GM19452 (cell line): ENCODE results near the gene EFHB.
A peak's percentile ranks its signal among the peaks of the same experiment; 100 is the strongest.
"Not testable (repeated sequence)": the region's sequence is repeated elsewhere in the genome, so short reads cannot be mapped to it uniquely, and the experiment has no call there.

Experiments used
- ATAC-seq: cut with Tn5 transposase; IDR thresholded peaks from one replicate; pipeline ENCODE4 v1.9.1; 2021; ENCODE audit not compliant: unreplicated experiment

EFHB gene, protein sequence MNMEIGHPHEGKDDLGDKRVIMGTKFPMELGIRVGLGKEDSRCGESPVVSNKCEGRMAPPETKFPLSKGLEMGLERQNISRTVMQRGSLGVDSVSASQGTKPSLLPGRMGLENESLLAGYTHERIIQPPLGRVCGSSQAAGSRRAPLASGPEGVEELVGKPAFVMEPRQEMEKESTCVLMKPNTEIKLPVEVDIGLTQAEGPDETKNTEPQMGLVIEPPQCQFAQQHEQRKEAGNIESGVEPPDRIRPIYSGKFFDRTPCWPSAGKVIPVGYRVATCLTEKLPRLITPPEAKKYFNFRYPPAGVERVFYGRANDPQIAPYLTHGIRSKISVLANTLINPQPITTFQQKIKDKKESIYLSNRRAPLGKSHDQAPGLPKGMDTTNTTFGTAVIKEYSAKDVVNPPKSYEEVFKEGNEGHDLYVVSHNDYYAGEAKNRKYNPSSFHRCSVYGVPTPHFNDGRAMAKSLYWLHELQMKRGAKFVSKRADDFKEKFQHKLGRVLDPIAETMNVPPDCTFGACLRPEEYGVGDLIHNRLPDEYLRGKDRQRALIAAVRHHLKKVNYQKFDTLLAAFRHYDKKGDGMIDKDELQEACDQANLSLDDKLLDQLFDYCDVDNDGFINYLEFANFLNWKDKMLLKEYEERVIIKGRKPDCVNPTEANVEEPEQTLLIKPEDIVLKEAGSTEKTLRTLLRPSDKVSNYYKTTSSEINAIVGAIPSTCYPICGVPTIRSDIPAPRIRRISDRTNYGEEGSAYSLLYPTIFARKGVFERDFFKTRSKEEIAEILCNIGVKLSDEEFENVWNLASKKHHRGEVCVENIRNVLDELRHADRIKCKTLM

GRCh38 chr3:19934098-19934566 lies at the start of gene EFHB:
TSS of gene EFHB (minus strand) at chr3:19934217. CDS start at chr3:19934018, 199 bp downstream.
- no peak for ATAC-seq

- no peak for ATAC-seq
Measured at GRCh38 chr3:19972054-19972453, 38.0 kb upstream of the EFHB start.

GRCh38 chr3:19970327-19970726 lies 36.3 kb upstream of the EFHB start:
- ATAC-seq: no peak

- ATAC-seq: no peak
Measured at GRCh38 chr3:19967812-19968211, 33.8 kb upstream of the EFHB start.

DNA sequence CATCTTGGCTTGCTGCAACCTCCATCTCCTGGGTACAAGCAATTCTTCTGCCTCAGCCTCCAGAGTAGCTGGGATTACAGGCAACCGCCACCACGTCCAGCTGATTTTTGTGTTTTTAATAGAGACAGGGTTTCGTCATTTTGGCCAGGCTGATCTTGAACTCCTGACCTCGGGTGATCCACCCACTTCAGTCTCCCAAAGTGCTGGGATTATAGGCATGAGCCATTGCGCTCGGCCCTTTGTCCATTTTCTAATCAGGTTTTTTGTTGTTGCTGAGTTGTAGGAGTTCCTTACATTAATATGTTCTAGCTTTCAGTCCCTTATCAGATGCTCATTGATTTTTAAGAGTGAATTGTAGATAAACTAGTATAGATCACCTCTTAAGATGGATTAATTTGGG lies 33.2 kb upstream of the EFHB start:
- no peak for ATAC-seq

GRCh38 chr3:19961960-19962359 lies 27.9 kb upstream of the EFHB start:
- ATAC-seq: no peak

GRCh38 chr3:19960696-19961095 lies 26.7 kb upstream of the EFHB start:
- ATAC-seq: no peak

DNA sequence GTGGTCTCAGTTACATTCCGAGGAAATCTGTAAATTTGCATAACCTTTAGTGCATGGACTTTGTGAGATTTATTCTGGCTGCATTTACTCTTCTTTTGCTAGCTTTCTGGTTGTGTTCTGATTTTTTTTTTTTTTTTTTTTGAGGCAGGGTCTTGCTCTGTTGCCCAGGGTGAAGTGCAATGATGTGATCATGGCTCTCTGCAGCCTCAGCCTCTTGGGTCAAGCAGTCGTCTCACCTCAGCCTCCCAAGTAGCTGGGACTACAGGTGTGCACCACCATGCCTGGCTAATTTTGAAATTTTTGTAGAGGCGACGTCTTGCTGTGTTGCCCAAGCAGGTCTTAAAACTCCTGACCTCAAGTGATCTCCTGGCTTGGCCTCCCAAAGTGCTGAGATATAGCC lies 25.5 kb upstream of the EFHB start:
- ATAC-seq: no peak

DNA sequence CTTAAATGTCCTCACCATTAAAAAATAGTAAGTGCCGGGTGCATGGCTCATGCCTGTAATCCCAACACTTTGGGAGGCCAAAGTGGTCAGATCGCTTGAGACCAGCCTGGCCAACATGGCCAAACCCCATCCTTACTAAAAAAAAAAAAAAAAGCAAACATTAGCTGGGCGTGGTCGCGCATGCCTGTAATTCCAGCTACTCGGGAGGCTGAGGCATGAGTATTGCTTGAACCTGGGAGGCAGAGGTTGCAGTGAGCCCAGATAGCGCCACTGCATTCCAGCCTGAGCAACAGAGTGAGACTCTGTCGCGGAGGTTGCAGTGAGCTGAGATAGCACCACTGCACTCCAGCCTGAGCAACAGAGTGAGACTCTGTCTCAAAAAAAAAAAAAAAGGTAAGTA lies 23.3 kb upstream of the EFHB start:
- ATAC-seq: not testable (repeated sequence)

DNA sequence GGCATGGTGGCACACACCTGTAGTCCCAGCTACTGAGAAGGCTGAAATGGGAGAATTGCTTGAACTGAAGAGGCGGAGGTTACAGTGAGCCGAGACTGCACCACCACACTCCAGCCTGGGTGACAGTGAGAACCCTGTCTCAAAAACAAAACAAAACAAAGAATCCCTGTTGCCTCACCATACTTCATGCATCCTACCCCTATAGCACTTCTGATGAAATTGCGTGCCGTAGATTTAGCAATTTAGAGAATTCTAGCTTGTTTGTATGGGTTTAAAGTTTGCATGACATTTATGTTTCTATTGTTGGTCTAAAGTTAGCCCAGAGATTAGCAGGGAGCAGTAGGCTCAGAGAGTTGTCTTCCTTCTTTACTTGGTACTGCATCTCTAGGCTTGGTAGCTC lies 20.7 kb upstream of the EFHB start:
- ATAC-seq: no peak

- ATAC-seq: no peak
Measured at GRCh38 chr3:19950316-19950715, 16.3 kb upstream of the EFHB start.

DNA sequence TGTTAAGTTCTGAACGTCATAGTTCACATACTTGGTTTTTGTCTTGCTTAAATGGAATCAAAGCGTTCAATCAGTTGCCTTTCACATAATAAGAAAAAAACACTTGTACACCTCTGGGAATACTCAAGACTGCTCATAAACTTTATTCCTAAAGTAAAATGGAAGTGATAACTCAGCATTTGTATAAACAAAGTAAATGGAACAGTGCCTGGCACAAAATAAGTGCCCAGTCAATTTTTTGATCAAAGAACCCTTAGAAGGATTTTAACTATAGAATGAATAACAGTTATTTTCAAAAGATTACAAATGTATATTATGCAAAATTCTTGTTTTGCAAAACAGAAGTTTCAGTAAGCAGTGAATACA lies 14.2 kb upstream of the EFHB start:
- ATAC-seq: no peak

GRCh38 chr3:19947549-19948225 lies 13.7 kb upstream of the EFHB start:
- ATAC-seq: peak; percentile 11

DNA sequence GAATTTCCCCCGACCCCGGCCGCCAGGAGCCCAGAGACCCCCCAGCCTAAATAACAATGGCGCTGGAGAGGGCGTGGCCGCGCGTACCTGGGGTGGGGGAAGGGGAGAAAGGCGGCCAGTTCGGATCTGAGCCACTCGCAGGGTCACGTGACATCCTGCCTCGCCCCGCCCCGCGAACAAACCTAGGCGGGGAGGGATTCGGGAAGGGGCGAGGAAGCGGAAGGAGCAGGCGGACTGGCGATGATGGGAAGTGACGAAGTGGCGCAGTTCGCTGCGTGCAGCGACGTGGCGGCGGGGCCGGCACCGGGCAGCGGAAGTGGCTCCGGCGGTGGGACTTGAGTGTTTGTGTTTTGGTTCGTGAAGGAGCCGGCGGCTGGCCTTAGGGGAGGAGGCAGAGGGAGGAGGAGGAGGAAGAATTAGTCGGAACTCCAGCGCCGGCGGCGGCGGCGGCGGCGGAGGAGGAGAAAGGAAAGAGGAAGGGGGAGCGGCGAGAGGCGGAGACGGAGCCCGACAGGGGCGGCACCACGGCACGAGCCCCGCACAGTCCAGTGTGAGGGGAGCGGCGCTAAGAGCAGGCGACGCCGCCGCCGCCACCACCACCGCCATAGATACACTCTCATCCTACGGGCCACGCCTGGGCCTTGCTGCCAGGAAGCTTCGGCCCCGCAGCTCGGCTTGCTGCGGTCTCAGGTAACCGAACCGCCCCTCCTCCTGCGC lies 13.0 kb upstream of the EFHB start, which contains the start of gene RAB5A:
TSS of gene RAB5A (plus strand) at position 266 of the 717 bp plus-strand sequence. CDS start 3,802 bp downstream, outside the sequence.
- peak; percentile 94 for ATAC-seq

DNA sequence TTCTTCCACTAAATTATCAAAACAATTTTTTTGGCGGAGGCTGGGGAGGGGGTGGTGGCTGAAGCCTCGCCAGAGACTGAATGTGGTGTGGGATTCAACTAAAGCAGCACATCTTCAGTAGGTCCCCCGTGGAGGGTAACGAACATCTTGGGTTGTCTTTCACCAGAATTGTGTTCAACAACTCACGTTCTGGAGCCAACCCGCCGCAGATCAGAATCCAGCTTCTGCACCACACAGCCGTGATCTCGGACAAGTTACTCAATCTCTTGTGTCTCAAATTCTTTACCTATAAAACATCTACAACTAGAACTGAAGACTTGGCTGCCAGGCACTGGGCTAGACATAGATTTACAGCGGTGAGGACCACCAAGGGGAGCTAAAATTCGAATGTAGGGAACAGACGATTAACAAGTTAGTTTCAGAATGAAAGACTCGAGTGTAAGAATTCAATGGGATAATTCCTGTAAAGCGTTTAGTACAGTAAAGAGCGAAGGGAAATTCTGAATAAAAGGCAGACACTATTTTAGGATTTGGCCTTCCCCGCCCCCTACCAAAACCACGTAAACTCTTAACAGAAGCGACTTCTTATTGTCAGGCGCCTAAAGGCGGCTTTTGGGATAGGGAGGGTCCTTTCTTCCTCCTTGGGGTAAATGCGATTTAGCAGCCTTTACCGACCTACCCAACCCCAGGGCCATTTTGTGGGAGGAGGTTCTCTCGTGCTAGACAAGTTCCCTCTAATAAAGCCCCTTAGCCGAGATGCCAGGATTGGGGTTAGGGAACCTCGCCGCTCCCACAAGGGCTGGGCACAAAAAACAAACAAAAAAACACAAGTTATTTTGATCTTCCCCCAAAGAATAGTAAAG lies 12.2 kb upstream of the EFHB start:
- ATAC-seq: peak; percentile 5

DNA sequence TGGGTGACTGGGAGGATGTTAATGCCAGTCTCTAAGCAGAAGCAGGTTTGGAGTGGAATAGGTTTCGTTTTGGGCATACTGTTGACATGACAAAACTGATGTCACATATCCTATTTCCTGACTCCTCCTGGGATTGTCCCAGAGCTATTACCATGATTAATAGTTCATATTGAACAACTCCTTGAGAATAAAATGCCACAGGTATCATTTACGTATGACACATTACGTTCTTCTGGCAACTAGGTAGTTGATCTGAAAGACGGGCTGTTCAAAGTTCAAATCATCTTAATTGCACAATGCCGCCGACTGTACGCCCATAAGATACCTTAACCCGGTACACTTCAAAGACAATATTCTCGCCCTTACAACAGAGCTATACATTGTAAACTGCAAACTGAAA lies 11.5 kb upstream of the EFHB start:
- no peak for ATAC-seq

- ATAC-seq: no peak
Measured at GRCh38 chr3:19940643-19941042, 6.6 kb upstream of the EFHB start.

DNA sequence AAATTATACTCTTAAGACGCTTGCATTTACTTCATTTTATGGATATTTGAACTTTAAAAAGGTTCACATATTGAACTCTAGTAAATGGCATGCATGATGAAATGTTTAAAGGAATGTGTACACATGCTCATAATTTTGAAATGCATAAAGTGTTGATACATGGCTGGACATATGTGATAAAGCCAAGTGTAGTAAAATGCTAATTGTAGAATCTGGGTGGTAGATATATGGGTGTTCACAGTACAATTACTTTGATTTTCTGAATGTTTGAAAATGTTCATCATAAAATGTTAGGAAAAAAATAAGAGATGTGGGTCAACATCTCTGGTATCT lies 4.2 kb upstream of the EFHB start:
- ATAC-seq: no peak

DNA sequence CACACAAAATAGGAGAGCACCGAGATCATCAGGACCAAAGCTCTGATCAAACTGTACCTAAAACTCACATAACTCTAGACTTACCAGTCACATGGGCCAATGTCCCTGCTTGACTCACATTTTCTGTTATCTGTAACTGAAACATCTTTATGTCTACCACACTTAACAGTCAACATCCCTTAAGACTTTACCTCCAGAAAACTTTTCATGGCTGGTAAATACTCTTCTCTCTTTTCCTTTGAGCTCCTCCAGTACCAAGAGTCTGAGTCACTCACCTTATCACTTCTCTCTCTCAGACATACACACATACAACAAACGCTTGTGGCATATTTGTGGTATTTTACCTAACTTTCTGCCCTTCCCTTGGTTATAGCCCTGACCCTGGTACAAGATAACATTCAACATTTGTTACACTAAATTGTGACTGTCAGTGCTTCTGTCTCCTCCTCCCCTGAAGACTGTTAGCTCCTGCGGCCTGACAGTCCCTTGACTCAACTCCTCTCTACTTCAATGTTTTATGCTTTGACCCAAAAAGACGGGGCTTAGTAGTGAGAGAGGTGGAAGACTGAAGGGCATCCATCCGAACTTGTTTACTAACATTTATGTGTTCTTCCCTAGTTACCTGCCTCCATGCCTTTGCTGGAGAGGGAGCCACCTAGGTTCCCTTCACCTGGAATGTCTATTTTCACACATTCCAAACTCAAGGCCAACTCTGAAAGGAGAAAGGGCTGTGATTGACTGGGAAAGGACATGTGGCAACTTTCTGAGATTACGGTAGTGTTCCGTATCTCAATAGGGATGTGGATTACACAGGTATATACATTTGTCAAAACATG lies 3.7 kb upstream of the EFHB start:
- ATAC-seq: no peak
